Inflammatory macrophage treated with lipopolysaccharide for 4 hours (primary cell): ENCODE data around the gene TECRL.

Experiments used
- DNase-seq: peaks from one replicate; pipeline ENCODE4 v3.0.0-alpha.2; 2020

TECRL gene

GRCh38 chr4:64326507-64326906, 82.7 kb downstream of the TECRL start:
- no peak for DNase-seq

- no peak for DNase-seq
Observed at GRCh38 chr4:64306255-64306565, 103.0 kb downstream of the TECRL start.

- peak; percentile 0 for DNase-seq
Observed at GRCh38 chr4:64305565-64306254, 103.5 kb downstream of the TECRL start.

- no peak for DNase-seq
Observed at GRCh38 chr4:64272432-64272831, 136.8 kb downstream of the TECRL start.

- no peak for DNase-seq
Observed at GRCh38 chr4:64271601-64272081, 137.6 kb downstream of the TECRL start.

- DNase-seq: no peak
Observed at GRCh38 chr4:64266669-64267068, 142.6 kb downstream of the TECRL start.

GRCh38 chr4:64266263-64266662, 143.0 kb downstream of the TECRL start:
- no peak for DNase-seq

DNA sequence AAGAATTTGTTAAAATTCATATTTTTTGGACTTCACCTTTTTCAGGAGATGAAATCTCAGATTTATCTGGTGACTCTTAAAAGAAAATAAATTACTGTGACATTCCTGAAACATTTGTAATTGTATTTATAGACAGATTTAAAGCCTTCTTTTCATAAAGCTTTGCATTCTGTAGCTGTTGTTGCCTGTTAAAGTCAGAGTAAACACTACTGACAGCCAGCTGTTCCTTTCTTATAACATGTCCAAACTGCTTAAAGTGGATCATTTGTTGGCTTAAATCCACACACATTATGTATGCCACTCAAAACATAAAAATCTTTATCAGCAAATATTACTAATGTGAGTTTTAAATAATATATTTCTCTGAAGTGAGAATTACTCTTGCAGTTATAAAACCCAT, 157.5 kb downstream of the TECRL start:
- no peak for DNase-seq

- no peak for DNase-seq
Observed at GRCh38 chr4:64250488-64250887, 158.8 kb downstream of the TECRL start.

DNA sequence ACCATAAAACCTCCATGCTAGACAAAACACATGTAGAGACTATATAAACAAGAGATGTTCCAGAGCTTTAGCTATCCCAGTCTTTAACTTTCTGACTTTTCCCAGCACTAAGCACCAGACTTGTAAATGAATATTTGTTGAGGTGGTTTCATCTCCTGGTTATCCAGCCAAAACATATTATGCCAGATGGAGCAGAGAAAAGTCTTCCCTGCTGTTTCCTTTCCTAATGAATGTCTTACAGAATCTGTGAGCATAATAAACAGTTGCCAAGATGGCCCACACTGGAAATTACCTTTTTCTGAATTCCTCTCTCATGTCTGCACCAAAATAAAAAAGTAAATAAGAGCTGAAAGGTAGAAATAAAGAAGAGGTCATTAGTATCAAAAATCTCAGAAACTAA, 159.2 kb downstream of the TECRL start:
- no peak for DNase-seq

GRCh38 chr4:64248186-64248585, 161.1 kb downstream of the TECRL start:
- DNase-seq: no peak

DNA sequence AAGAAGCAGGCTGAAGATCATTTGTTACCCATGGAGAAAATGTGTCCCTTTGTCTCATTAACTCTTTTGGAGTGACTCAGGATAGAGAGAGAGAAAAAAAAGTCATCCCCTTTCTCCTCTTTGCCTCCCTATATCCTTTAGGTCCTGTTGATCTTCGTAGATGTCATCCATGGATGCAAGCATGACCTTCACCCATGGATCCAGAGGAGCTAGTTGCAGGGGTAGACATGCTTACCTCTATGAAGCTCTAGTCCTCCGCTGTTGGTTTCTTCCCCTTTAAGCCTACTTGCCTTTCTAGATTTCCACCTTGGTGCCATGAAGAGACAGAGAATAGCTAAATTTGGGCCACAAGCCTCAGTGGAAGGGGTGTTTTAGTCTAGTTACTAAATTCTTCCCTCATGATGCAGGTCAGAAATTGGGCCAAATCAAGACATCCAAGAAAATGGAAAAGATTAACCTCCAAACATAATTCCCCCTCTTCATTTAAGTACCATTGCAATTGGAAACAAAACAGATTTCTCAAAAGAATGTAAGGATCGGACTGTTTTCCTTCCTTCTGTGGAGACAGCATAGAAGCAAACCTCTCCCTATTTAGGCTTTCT, 178.4 kb downstream of the TECRL start:
- DNase-seq: no peak
